RWPE2 (cell line): Measurements from ENCODE around the gene PGAM4.

Experiments
- ATAC-seq: fragments of 200-7000 bp; cut with Tn5 transposase; 3 replicates; pipeline ENCODE4 v1.9.1; 2021; ENCODE audit warnings: low read depth
- DNase-seq: peaks from one replicate; pipeline ENCODE4 v3.0.0-alpha.2; 2020; ENCODE audit warnings: low spot score
- H3K27ac ChIP-seq: fragments of 450-650 bp; 2 replicates; pipeline ENCODE4 v1.5.1; 2017; ENCODE audit warnings: mild to moderate bottlenecking; ENCODE audit not compliant: poor library complexity, severe bottlenecking
- H3K27me3 ChIP-seq: fragments of 250-450 bp; sonication (Bioruptor Pico); 2 replicates; pipeline ENCODE4 v1.5.1; 2021; ENCODE audit warnings: mild to moderate bottlenecking, moderate library complexity; ENCODE audit not compliant: insufficient read depth, poor library complexity, severe bottlenecking
- H3K36me3 ChIP-seq: fragments of 250-450 bp; sonication (Bioruptor Pico); 2 replicates; pipeline ENCODE4 v1.5.1; 2020; ENCODE audit warnings: low read depth, mild to moderate bottlenecking, moderate library complexity
- H3K4me1 ChIP-seq: fragments of 250-450 bp; sonication (Bioruptor Pico); 2 replicates; pipeline ENCODE4 v1.5.1; 2021; ENCODE audit warnings: mild to moderate bottlenecking, moderate library complexity; ENCODE audit not compliant: insufficient read depth, poor library complexity, severe bottlenecking
- H3K4me3 ChIP-seq: fragments of 250-450 bp; sonication (Bioruptor Pico); 2 replicates; pipeline ENCODE4 v1.5.1; 2021; ENCODE audit warnings: mild to moderate bottlenecking, moderate library complexity; ENCODE audit not compliant: severe bottlenecking
- H3K9me3 ChIP-seq: fragments of 250-450 bp; sonication (Bioruptor Pico); 2 replicates; pipeline ENCODE4 v1.5.1; 2021; ENCODE audit warnings: mild to moderate bottlenecking, moderate library complexity; ENCODE audit not compliant: severe bottlenecking
- TF ChIP-seq, protein P1 (sequence below): fragments of 450-650 bp; IDR thresholded peaks from one replicate; pipeline ENCODE4 v1.5.1; 2017; ENCODE audit warnings: mild to moderate bottlenecking, moderate library complexity; ENCODE audit not compliant: poor library complexity, severe bottlenecking

The PGAM4 gene

DNA sequence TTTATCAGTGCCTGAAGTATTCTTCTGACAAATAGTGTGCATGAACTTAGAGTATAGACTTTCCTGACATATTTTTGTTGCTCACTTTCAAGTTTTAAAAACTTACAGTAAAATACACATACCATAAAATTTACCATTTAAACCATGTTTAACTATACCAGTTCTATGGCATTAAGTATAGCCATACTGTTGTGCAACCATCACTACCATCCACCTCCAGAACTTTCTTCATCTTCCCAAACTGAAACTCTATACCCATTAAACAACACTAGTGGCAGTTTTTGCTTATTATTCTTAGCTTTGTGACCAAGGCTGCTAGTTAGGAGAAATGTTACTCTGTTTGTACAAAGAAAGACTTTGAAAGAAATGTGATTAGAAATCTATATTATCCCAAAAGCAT is 33.1 kb downstream of the PGAM4 start:
- Histone ChIP-seq H3K36me3 (no peaks in the 10 kb centered on the region), H3K4me1 (peaks cover 5% of the 10 kb centered on the region), H3K27me3 (no peaks in the 10 kb centered on the region), H3K4me3 (no peak overlapping the region), H3K27ac (no peak overlapping the region), H3K9me3 (no peaks in the 10 kb centered on the region)
- TF ChIP-seq, protein P1, sequence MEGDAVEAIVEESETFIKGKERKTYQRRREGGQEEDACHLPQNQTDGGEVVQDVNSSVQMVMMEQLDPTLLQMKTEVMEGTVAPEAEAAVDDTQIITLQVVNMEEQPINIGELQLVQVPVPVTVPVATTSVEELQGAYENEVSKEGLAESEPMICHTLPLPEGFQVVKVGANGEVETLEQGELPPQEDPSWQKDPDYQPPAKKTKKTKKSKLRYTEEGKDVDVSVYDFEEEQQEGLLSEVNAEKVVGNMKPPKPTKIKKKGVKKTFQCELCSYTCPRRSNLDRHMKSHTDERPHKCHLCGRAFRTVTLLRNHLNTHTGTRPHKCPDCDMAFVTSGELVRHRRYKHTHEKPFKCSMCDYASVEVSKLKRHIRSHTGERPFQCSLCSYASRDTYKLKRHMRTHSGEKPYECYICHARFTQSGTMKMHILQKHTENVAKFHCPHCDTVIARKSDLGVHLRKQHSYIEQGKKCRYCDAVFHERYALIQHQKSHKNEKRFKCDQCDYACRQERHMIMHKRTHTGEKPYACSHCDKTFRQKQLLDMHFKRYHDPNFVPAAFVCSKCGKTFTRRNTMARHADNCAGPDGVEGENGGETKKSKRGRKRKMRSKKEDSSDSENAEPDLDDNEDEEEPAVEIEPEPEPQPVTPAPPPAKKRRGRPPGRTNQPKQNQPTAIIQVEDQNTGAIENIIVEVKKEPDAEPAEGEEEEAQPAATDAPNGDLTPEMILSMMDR = no peak
- no peak for DNase-seq
- no peak for ATAC-seq

GRCh38 chrX:77935886-77936285 is 33.6 kb downstream of the PGAM4 start:
- no peak for DNase-seq
- TF ChIP-seq, protein P1 = no peak

DNA sequence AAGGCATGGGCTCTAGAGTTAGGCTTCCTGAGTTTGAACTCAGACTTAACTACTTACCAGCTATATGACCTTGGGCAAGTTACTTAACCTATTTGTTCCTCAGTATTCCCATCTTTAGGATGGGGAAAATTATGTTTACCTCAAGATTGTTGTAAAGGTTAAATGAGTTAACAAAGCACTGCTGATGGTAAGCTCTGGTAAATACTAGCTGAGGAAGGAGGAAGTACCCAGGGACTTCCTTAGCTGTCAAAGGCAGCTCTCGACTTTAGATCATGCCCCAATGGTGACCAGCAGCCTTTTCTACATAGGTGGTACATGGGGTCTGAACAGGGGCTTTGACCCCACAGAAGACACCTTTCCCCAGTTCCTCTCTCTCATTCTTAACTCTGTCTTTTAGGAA is 38.9 kb downstream of the PGAM4 start:
- H3K4me1 ChIP-seq = no peaks in the 10 kb centered on the region
- H3K27ac ChIP-seq = no peak overlapping the region
- no peaks in the 10 kb centered on the region for H3K27me3 ChIP-seq
- H3K36me3 ChIP-seq = no peaks in the 10 kb centered on the region
- ATAC-seq = no peak
- no peaks in the 10 kb centered on the region for H3K9me3 ChIP-seq
- DNase-seq = no peak
- H3K4me3 ChIP-seq = no peak overlapping the region
- TF ChIP-seq, protein P1 = no peak

More at GRCh38 chrX:77935886-77936285, 33.6 kb downstream of the PGAM4 start:
- Histone ChIP-seq H3K27me3 (no peaks in the 10 kb centered on the region), H3K36me3 (no peaks in the 10 kb centered on the region), H3K4me1 (peaks cover 5% of the 10 kb centered on the region), H3K27ac (no peak overlapping the region), H3K9me3 (no peaks in the 10 kb centered on the region), H3K4me3 (no peak overlapping the region)
- ATAC-seq = no peak

GRCh38 chrX:77925764-77926163 is 43.7 kb downstream of the PGAM4 start:
- Histone ChIP-seq H3K9me3 (no peaks in the 10 kb centered on the region), H3K4me1 (no peaks in the 10 kb centered on the region), H3K36me3 (no peaks in the 10 kb centered on the region), H3K27ac (no peak overlapping the region), H3K4me3 (no peak overlapping the region), H3K27me3 (no peaks in the 10 kb centered on the region)
- TF ChIP-seq, protein P1 = no peak
- no peak for ATAC-seq
- no peak for DNase-seq

DNA sequence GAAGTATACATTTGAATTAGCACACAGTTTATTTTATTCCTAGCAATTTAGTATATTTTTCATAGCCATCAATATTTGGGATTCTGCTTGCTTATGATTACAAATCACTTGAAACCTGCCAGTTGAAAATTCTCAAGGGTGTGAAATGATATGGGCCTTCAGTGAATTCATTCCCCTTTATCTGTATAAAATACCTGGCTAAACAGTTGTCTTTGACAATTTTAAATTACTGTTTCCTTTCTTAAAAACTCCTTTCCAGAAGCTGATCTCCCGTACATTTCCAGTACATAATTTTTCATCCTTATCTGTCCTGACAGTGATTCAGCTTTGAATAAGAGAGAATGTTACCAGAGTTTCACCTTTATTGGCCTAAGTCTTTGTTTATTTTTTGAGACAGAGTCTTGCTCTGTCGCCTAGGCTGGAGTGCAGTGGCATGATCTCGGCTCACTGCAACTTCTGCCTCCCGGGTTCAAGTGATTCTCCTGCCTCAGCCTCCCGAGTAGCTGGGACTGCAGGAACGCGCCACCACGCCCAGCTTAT is 45.0 kb downstream of the PGAM4 start:
- ATAC-seq (no peak), DNase-seq (no peak)
- Histone ChIP-seq H3K9me3 (no peaks in the 10 kb centered on the region), H3K4me3 (no peak overlapping the region), H3K27me3 (no peaks in the 10 kb centered on the region), H3K27ac (no peak overlapping the region), H3K4me1 (no peaks in the 10 kb centered on the region), H3K36me3 (no peaks in the 10 kb centered on the region)
- TF ChIP-seq, protein P1 = no peak
